Astrocyte of the spinal cord (primary cell): ENCODE results near the gene SLC35D1.

Experiments
- DNase-seq: peaks from one replicate; pipeline ENCODE4 v3.0.0; 2011; ENCODE audit warnings: low read depth, low spot score
- H3K4me3 ChIP-seq: 2 replicates; pipeline ENCODE4 v1.5.1; 2011; ENCODE audit warnings: low read depth, mild to moderate bottlenecking, low read length, moderate library complexity
- CTCF ChIP-seq: IDR thresholded peaks from 2 replicates; pipeline ENCODE4 v1.5.1; 2012; ENCODE audit warnings: low read depth, mild to moderate bottlenecking, low read length, inconsistent platforms
- in situ Hi-C: cut with HindIII; loops from 2 replicates; pipeline ENCODE4 v1.10.0; 2017; ENCODE audit warnings: low sequenced_read_pairs

The SLC35D1 gene

GRCh38 chr1:67052741-67053534 lies 1.0 kb downstream of the SLC35D1 start:
- DNase-seq = peak; percentile 46
- TF ChIP-seq CTCF = no peak
- in situ Hi-C loops = no loop called here
- H3K4me3 ChIP-seq = peak overlapping the region; percentile 67

GRCh38 chr1:67051196-67051595 lies 2.8 kb downstream of the SLC35D1 start:
- no peak for TF ChIP-seq CTCF
- no peak for DNase-seq
- H3K4me3 ChIP-seq = no peak overlapping the region
- in situ Hi-C loops = no loop called here

GRCh38 chr1:67044631-67045270 lies 9.2 kb downstream of the SLC35D1 start:
- no peak for TF ChIP-seq CTCF
- in situ Hi-C loops = no loop called here
- H3K4me3 ChIP-seq = no peak overlapping the region
- no peak for DNase-seq

GRCh38 chr1:67043366-67043765 lies 10.6 kb downstream of the SLC35D1 start:
- H3K4me3 ChIP-seq = no peak overlapping the region
- TF ChIP-seq CTCF = no peak
- in situ Hi-C loops = no loop called here
- DNase-seq = no peak

DNA sequence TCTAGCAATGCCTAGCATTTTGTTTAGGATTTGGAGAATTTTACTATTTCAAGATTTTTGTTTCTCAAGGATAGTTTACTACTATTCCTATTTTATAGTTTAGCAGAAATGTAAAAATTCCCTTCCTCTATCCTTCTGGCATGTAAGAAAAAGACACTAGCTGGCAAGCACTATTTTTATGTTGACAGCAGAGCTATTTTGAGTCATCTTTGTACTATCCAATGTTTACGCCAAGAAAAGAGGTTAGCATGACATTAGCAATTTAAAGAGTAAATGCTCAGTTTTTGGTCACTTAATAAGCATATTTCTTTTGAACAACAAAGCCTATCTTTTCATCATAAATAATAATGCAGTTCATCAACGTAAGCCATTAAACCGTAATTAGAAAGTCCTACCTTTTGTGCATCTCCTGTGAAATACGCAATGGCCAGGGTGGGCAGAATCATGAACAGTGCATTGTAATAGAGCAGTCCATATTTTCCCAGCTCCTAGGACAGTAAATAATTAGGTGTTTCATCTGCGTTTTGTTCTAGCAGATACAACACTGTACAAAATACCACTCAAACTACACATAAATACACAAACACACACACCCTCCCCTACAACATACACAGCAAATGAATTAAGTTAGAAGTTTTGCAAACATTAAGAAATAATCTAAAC lies 12.0 kb downstream of the SLC35D1 start:
- DNase-seq = no peak
- H3K4me3 ChIP-seq = no peak overlapping the region
- in situ Hi-C loops = no loop called here
- TF ChIP-seq CTCF = no peak

DNA sequence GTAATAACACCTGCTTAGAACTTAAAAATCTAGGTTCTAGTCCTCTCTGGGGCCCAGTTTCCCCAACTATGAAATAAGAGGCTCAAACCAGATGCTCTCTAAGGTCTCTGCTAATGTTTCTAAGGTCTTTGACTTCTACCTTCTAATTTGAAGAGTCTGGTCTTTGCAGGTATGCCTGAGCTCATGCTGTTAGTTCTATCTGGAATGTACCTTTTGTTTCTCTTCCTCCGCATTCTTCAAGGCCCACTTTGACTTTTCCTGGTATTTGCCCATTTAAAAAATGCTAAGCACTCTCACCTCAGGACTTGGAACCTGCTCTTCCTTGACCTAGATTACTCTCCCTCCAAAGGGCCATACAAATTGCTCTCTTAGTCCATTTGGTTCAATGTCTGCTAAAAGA lies 13.5 kb downstream of the SLC35D1 start:
- in situ Hi-C loops = no loop called here
- no peak for TF ChIP-seq CTCF
- H3K4me3 ChIP-seq = no peak overlapping the region
- DNase-seq = no peak
